HEK293 (cell line): ENCODE measurements around the gene NEK1.

Source experiments
- CTCF ChIA-PET: fragments of 350-600 bp; formaldehyde crosslinking; extraction: SDS; loops from one replicate; lab custom pipeline; 2021; ENCODE audit warnings: antibody characterized with exemption; lab: Yijun Ruan, JAX
- POLR2A ChIA-PET: fragments of 300-600 bp; formaldehyde crosslinking; extraction: SDS; loops from one replicate; lab custom pipeline; 2020; ENCODE audit warnings: antibody characterized with exemption, inconsistent platforms; lab: Yijun Ruan, JAX
- H3K27ac ChIP-seq: fragments of 200-500 bp; sonication (Bioruptor generic); 2 replicates; pipeline ENCODE4 v1.5.1; 2014; ENCODE audit warnings: low read depth, low read length, control low read depth, inconsistent platforms; ENCODE audit errors: extremely low read depth
- H3K36me3 ChIP-seq, 2 experiments: fragments of 200-500 bp in 1 of 2; sonication (Bioruptor generic) in 1 of 2; 1 replicate in 1 of 2; 2 replicates in 1 of 2; pipeline ENCODE4 v1.5.1; 2014 to 2017; ENCODE audit warnings: inconsistent platforms in 2 of 2, low read length in 2 of 2; ENCODE audit not compliant: control insufficient read depth in 2 of 2, insufficient read depth in 1 of 2
- H3K4me1 ChIP-seq: fragments of 200-500 bp; sonication (Bioruptor generic); 2 replicates; pipeline ENCODE4 v1.5.1; 2014; ENCODE audit warnings: mild to moderate bottlenecking, low read length, inconsistent platforms; ENCODE audit not compliant: control insufficient read depth, insufficient read depth
- H3K4me3 ChIP-seq: 2 replicates; pipeline ENCODE4 v1.5.1; 2011; ENCODE audit warnings: low read depth, mild to moderate bottlenecking, control low read depth, low read length, moderate library complexity
- H3K9me3 ChIP-seq: fragments of 200-500 bp; sonication (Bioruptor generic); 2 replicates; pipeline ENCODE4 v1.5.1; 2014; ENCODE audit warnings: low read depth, low read length, inconsistent platforms; ENCODE audit not compliant: control insufficient read depth, insufficient read depth
- FEZF1 ChIP-seq: fragments of 450-650 bp; formaldehyde crosslinking; IDR thresholded peaks from 2 replicates; pipeline ENCODE4 v1.5.1; 2016; ENCODE audit warnings: missing biosample characterization, missing genetic modification characterization
- KLF8 ChIP-seq: fragments of 450-650 bp; formaldehyde crosslinking; IDR thresholded peaks from 2 replicates; pipeline ENCODE4 v1.5.1; 2016; ENCODE audit warnings: missing biosample characterization, missing genetic modification characterization
- MEIS1 ChIP-seq: sonication (generic); formaldehyde crosslinking; IDR thresholded peaks from 2 replicates; pipeline ENCODE4 v1.8.1; 2022; ENCODE audit warnings: missing genetic modification reagents, mild to moderate bottlenecking, borderline replicate concordance
- MZF1 ChIP-seq: fragments of 450-650 bp; formaldehyde crosslinking; IDR thresholded peaks from 2 replicates; pipeline ENCODE4 v1.5.1; 2017; ENCODE audit warnings: missing biosample characterization, missing genetic modification characterization, borderline replicate concordance
- SCRT2 ChIP-seq: fragments of 450-650 bp; formaldehyde crosslinking; IDR thresholded peaks from 2 replicates; pipeline ENCODE4 v1.5.1; 2016; ENCODE audit warnings: missing biosample characterization, missing genetic modification characterization
- SP3 ChIP-seq: fragments of 450-650 bp; formaldehyde crosslinking; IDR thresholded peaks from 2 replicates; pipeline ENCODE4 v1.5.1; 2016; ENCODE audit warnings: missing biosample characterization, missing genetic modification characterization
- SP7 ChIP-seq: fragments of 450-650 bp; formaldehyde crosslinking; IDR thresholded peaks from 2 replicates; pipeline ENCODE4 v1.5.1; 2016; ENCODE audit warnings: missing biosample characterization, missing genetic modification characterization
- YY1 ChIP-seq: fragments of 450-650 bp; formaldehyde crosslinking; IDR thresholded peaks from 2 replicates; pipeline ENCODE4 v1.5.1; 2018; ENCODE audit warnings: missing biosample characterization, missing genetic modification characterization
- ZBTB20 ChIP-seq: fragments of 450-650 bp; formaldehyde crosslinking; IDR thresholded peaks from 2 replicates; pipeline ENCODE4 v1.5.1; 2016; ENCODE audit warnings: missing biosample characterization, missing genetic modification characterization
- ZBTB44 ChIP-seq: fragments of 450-650 bp; IDR thresholded peaks from 2 replicates; pipeline ENCODE4 v1.5.1; 2018; ENCODE audit warnings: missing biosample characterization, mild to moderate bottlenecking, missing genetic modification characterization
- ZNF239 ChIP-seq: fragments of 450-650 bp; formaldehyde crosslinking; IDR thresholded peaks from 2 replicates; pipeline ENCODE4 v1.5.1; 2016; ENCODE audit warnings: missing biosample characterization, missing genetic modification characterization
- ZNF335 ChIP-seq: fragments of 450-650 bp; formaldehyde crosslinking; conservative IDR thresholded peaks from 2 replicates; pipeline ENCODE4 v1.5.1; 2016; ENCODE audit warnings: missing biosample characterization, missing genetic modification characterization
- ZNF37A ChIP-seq: fragments of 450-650 bp; IDR thresholded peaks from 2 replicates; pipeline ENCODE4 v1.5.1; 2018; ENCODE audit warnings: missing biosample characterization, missing genetic modification characterization
- ZNF510 ChIP-seq: fragments of 450-650 bp; formaldehyde crosslinking; IDR thresholded peaks from 2 replicates; pipeline ENCODE4 v1.5.1; 2018; ENCODE audit warnings: mild to moderate bottlenecking, missing genetic modification characterization, missing biosample characterization; ENCODE audit not compliant: insufficient replicate concordance
- ZNF654 ChIP-seq: fragments of 450-650 bp; formaldehyde crosslinking; IDR thresholded peaks from 2 replicates; pipeline ENCODE4 v1.5.1; 2016; ENCODE audit warnings: low read depth, missing biosample characterization, missing genetic modification characterization
- ZNF843 ChIP-seq: fragments of 450-650 bp; formaldehyde crosslinking; IDR thresholded peaks from 2 replicates; pipeline ENCODE4 v1.5.1; 2016; ENCODE audit warnings: missing biosample characterization, missing genetic modification characterization
- TF ChIP-seq, protein P1 (sequence below): fragments of 450-650 bp; formaldehyde crosslinking; IDR thresholded peaks from 2 replicates; pipeline ENCODE4 v1.5.1; 2017; ENCODE audit warnings: missing biosample characterization, missing genetic modification characterization
- TF ChIP-seq, protein P2 (sequence below): fragments of 450-650 bp; formaldehyde crosslinking; IDR thresholded peaks from 2 replicates; pipeline ENCODE4 v1.5.1; 2017; ENCODE audit warnings: missing biosample characterization, mild to moderate bottlenecking, missing genetic modification characterization, moderate library complexity

NEK1 gene

GRCh38 chr4:169619958-169620879 lies 7.8 kb upstream of the NEK1 start, which contains the start of gene CLCN3 (continued):
- no peak for TF ChIP-seq ZNF510 (tag by site-specific recombination)
- no peak for TF ChIP-seq KLF8 (tag by site-specific recombination)
- TF ChIP-seq ZNF843 (tag by site-specific recombination), result 0 out of 2 replicates have a peak, but pooled peaks have one; percentile 6
- peak; percentile 94 for TF ChIP-seq SP7 (tag by site-specific recombination)
- no peak for TF ChIP-seq SCRT2
- no peak for TF ChIP-seq ZNF654 (tag by site-specific recombination)
- peak; percentile 97 for TF ChIP-seq MEIS1 (CRISPR knock-in tag)
- TF ChIP-seq ZNF239 (tag by site-specific recombination), result no peak
- TF ChIP-seq SP3 (tag by site-specific recombination), result peak; percentile 82
- TF ChIP-seq, protein P1, sequence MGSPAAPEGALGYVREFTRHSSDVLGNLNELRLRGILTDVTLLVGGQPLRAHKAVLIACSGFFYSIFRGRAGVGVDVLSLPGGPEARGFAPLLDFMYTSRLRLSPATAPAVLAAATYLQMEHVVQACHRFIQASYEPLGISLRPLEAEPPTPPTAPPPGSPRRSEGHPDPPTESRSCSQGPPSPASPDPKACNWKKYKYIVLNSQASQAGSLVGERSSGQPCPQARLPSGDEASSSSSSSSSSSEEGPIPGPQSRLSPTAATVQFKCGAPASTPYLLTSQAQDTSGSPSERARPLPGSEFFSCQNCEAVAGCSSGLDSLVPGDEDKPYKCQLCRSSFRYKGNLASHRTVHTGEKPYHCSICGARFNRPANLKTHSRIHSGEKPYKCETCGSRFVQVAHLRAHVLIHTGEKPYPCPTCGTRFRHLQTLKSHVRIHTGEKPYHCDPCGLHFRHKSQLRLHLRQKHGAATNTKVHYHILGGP, result no peak
- TF ChIP-seq MZF1 (tag by site-specific recombination), result no peak
- TF ChIP-seq, all 188 proteins: peak for 41

- H3K36me3 ChIP-seq, result no peaks in the 10 kb centered on the region
- ChIA-PET CTCF (interaction anchor here (0.5 to 1.6 kb wide), 6 partner anchors 21 to 1466 kb away, joined by 3 to 5 read pairs (median 4); no protein-coding TSS in a partner anchor), POLR2A (interaction anchor here (0.5 to 2.3 kb wide), 6 partner anchors 9 to 138 kb away, joined by 3 to 11 read pairs (median 3); partner anchors contain the start of gene HPF1)
- no peaks in the 10 kb centered on the region for H3K4me1 ChIP-seq
- peak overlapping the region; percentile 50; the same call in 1 of the 2 replicates for H3K27ac ChIP-seq
- no peaks in the 10 kb centered on the region for H3K9me3 ChIP-seq
- TF ChIP-seq ZBTB44 (tag by site-specific recombination) (peak; percentile 87), ZBTB20 (peak; percentile 21; the same call in 1 of the 2 replicates), ZNF335 (tag by site-specific recombination) (peak; percentile 34; the same call in 1 of the 2 replicates), FEZF1 (tag by site-specific recombination) (no peak), YY1 (no peak), ZNF37A (tag by site-specific recombination) (no peak)
- TF ChIP-seq, protein P2, sequence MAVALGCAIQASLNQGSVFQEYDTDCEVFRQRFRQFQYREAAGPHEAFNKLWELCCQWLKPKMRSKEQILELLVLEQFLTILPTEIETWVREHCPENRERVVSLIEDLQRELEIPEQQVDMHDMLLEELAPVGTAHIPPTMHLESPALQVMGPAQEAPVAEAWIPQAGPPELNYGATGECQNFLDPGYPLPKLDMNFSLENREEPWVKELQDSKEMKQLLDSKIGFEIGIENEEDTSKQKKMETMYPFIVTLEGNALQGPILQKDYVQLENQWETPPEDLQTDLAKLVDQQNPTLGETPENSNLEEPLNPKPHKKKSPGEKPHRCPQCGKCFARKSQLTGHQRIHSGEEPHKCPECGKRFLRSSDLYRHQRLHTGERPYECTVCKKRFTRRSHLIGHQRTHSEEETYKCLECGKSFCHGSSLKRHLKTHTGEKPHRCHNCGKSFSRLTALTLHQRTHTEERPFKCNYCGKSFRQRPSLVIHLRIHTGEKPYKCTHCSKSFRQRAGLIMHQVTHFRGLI (tag by site-specific recombination), result 0 out of 2 replicates have a peak, but pooled peaks have one; percentile 10
- H3K4me3 ChIP-seq, result peak overlapping the region; percentile 63
Measured at GRCh38 chr4:169619518-169619957, 7.2 kb upstream of the NEK1 start.
